ENCODE data around the gene ATP5PD.

DNA sequence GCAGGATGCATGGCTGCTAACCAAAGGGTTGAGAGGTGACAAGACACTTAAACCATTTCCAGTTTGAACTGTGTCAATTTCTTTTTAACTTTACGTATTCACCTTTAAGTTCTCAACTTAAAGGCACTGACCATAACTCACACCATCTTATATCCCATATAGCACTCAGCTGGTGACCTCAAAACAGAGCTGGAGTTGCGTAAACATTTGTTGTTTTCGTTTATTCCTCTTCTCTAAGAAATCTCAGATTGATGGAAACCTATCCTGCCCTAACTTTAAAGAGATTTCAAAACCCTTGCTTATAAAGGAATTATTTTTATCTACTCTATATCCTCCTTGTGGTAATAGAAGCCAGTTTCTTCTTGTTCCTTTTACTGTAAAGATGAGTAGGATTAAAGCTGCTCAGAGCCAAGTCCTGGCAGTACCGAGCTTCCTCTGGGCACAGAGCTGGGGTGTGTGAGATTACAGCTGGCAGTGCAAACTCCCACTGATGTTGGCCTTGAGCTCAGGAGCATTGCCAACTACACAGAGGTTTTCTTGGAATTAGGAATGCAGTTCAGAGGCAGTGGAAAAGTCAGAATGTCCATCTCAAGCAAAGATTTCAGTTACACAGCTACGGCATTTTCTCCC is 1.6 kb upstream of the ATP5PD start:
- TF ChIP-seq CTCF (conservative IDR thresholded peaks at IDR 0.05) (no peak), ZFX (IDR thresholded peaks at IDR 0.05) (no peak)

Measured in C4-2B (cell line).